IPS-NIHi11 (cell line): ENCODE measurements around the gene SHISAL2A.

Experiments used
- DNase-seq: peaks from one replicate; pipeline ENCODE4 v3.0.0; 2012; ENCODE audit warnings: mixed read lengths, low spot score

SHISAL2A gene

GRCh38 chr1:52659851-52660596, 27.1 kb downstream of the SHISAL2A start:
- no peak for DNase-seq

GRCh38 chr1:52660807-52661206, 27.8 kb downstream of the SHISAL2A start:
- DNase-seq, result no peak

GRCh38 chr1:52662645-52663313, 29.8 kb downstream of the SHISAL2A start:
- DNase-seq, result peak; percentile 76

GRCh38 chr1:52663716-52664115, 30.7 kb downstream of the SHISAL2A start:
- DNase-seq, result no peak

GRCh38 chr1:52665006-52665941, 32.3 kb downstream of the SHISAL2A start:
- no peak for DNase-seq

- no peak for DNase-seq
Observed at GRCh38 chr1:52667290-52667689, 34.3 kb downstream of the SHISAL2A start.

- no peak for DNase-seq
Observed at GRCh38 chr1:52667984-52668383, 35.0 kb downstream of the SHISAL2A start.

GRCh38 chr1:52668711-52669110, 35.7 kb downstream of the SHISAL2A start:
- DNase-seq, result no peak

GRCh38 chr1:52669696-52670095, 36.7 kb downstream of the SHISAL2A start:
- DNase-seq, result no peak

GRCh38 chr1:52670604-52671003, 37.6 kb downstream of the SHISAL2A start:
- DNase-seq, result no peak

GRCh38 chr1:52672946-52673345, 40.0 kb downstream of the SHISAL2A start:
- DNase-seq, result no peak

- no peak for DNase-seq
Observed at GRCh38 chr1:52673513-52673912, 40.5 kb downstream of the SHISAL2A start.

GRCh38 chr1:52674497-52675384, 41.8 kb downstream of the SHISAL2A start:
- DNase-seq, result peak; percentile 50

GRCh38 chr1:52676249-52676903, 43.4 kb downstream of the SHISAL2A start:
- DNase-seq, result no peak

GRCh38 chr1:52677076-52677806, 44.3 kb downstream of the SHISAL2A start:
- DNase-seq, result no peak

- DNase-seq, result no peak
Observed at GRCh38 chr1:52679048-52679447, 46.1 kb downstream of the SHISAL2A start.

GRCh38 chr1:52679498-52679897, 46.5 kb downstream of the SHISAL2A start:
- no peak for DNase-seq

GRCh38 chr1:52680353-52680752, 47.4 kb downstream of the SHISAL2A start:
- no peak for DNase-seq

GRCh38 chr1:52681136-52681535, 48.2 kb downstream of the SHISAL2A start:
- no peak for DNase-seq

- DNase-seq, result no peak
Observed at GRCh38 chr1:52683367-52683940, 50.5 kb downstream of the SHISAL2A start.
